Liver (tissue), 9 donors: Measurements from ENCODE around the gene FLAD1. TPM values are rescaled to one million over a fixed set of nuclear protein-coding genes. Genes with fewer than 3 reads are reported as not detected.

Source experiments
- DNase-seq: peaks from one replicate; pipeline ENCODE4 v3.0.0-alpha.2; 2017; ENCODE audit warnings: low spot score
- H3K27ac ChIP-seq, 2 donors: one replicate each; pipeline ENCODE4 v1.7.0; 2013; ENCODE audit warnings: inconsistent platforms in 2 of 2, low read length in 2 of 2, control low read depth in 1 of 2, low read depth in 1 of 2, mild to moderate bottlenecking in 1 of 2
- H3K27me3 ChIP-seq, 4 donors: one replicate each; pipeline versions ENCODE4 v1.6.1 to v1.7.0; 2013; ENCODE audit warnings: low read length in 3 of 4, inconsistent platforms in 1 of 4, mild to moderate bottlenecking in 1 of 4, moderate library complexity in 1 of 4; ENCODE audit not compliant: control insufficient read depth in 4 of 4, insufficient read depth in 4 of 4
- H3K36me3 ChIP-seq, 4 donors: one replicate each; pipeline versions ENCODE4 v1.6.1 to v1.7.0; 2013; ENCODE audit warnings: low read length in 3 of 4, mild to moderate bottlenecking in 3 of 4, low read depth in 1 of 4, moderate library complexity in 1 of 4; ENCODE audit not compliant: control insufficient read depth in 4 of 4, insufficient read depth in 3 of 4
- H3K4me1 ChIP-seq, 4 donors: one replicate each; pipeline versions ENCODE4 v1.6.1 to v1.7.0; 2013; ENCODE audit warnings: low read length in 3 of 4, mild to moderate bottlenecking in 3 of 4, moderate library complexity in 1 of 4; ENCODE audit not compliant: control insufficient read depth in 4 of 4, insufficient read depth in 4 of 4
- H3K4me3 ChIP-seq, 3 donors: one replicate each; pipeline versions ENCODE4 v1.6.1 to v1.7.0; 2013; ENCODE audit warnings: low read length in 3 of 3, control low read depth in 1 of 3, low read depth in 1 of 3, mild to moderate bottlenecking in 1 of 3
- H3K9ac ChIP-seq, 2 donors: one replicate each; pipeline ENCODE4 v1.7.0; 2013; ENCODE audit warnings: low read length in 2 of 2, mild to moderate bottlenecking in 2 of 2, moderate library complexity in 2 of 2, control low read depth in 1 of 2, low read depth in 1 of 2
- H3K9me3 ChIP-seq, 4 donors: one replicate each; pipeline versions ENCODE4 v1.6.1 to v1.7.0; 2013; ENCODE audit warnings: low read length in 3 of 4; ENCODE audit not compliant: control insufficient read depth in 4 of 4
- ATF3 ChIP-seq: IDR thresholded peaks from 2 replicates; pipeline ENCODE4 v1.6.1; 2016; ENCODE audit warnings: antibody characterized with exemption
- CTCF ChIP-seq: fragments of 150-350 bp; IDR thresholded peaks from 2 replicates; pipeline ENCODE4 v1.5.1; 2017; ENCODE audit warnings: improper control_type of control experiment, low read depth, low read length; ENCODE audit not compliant: missing input control
- EGR1 ChIP-seq, 2 donors: IDR thresholded peaks; 2 replicates each; pipeline ENCODE4 v1.6.1; 2016 to 2018; ENCODE audit warnings: antibody characterized with exemption in 2 of 2, low read depth in 2 of 2
- FOXA1 ChIP-seq: IDR thresholded peaks from 2 replicates; pipeline ENCODE4 v1.6.1; 2016; ENCODE audit warnings: antibody characterized with exemption
- FOXA2 ChIP-seq: IDR thresholded peaks from 2 replicates; pipeline ENCODE4 v1.6.1; 2016; ENCODE audit warnings: antibody characterized with exemption
- GABPA ChIP-seq, 2 donors: IDR thresholded peaks in 1 of 2; conservative IDR thresholded peaks in 1 of 2; 2 replicates each; pipeline ENCODE4 v1.6.1; 2016; ENCODE audit warnings: antibody characterized with exemption in 2 of 2, mild to moderate bottlenecking in 1 of 2, moderate library complexity in 1 of 2
- HNF4A ChIP-seq, 2 donors: conservative IDR thresholded peaks; 2 replicates each; pipeline ENCODE4 v1.6.1; 2016; ENCODE audit warnings: antibody characterized with exemption in 2 of 2, mild to moderate bottlenecking in 2 of 2
- HNF4G ChIP-seq: IDR thresholded peaks from 2 replicates; pipeline ENCODE4 v1.6.1; 2016; ENCODE audit warnings: antibody characterized with exemption
- MAX ChIP-seq: IDR thresholded peaks from 2 replicates; pipeline ENCODE4 v1.6.1; 2016; ENCODE audit warnings: antibody characterized with exemption
- NR2F2 ChIP-seq: IDR thresholded peaks from 2 replicates; pipeline ENCODE4 v1.6.1; 2016; ENCODE audit warnings: antibody characterized with exemption
- RAD21 ChIP-seq, 2 donors: IDR thresholded peaks; 2 replicates each; pipeline ENCODE4 v1.6.1; 2016; ENCODE audit warnings: antibody characterized with exemption in 2 of 2, mild to moderate bottlenecking in 2 of 2
- REST ChIP-seq: IDR thresholded peaks from 2 replicates; pipeline ENCODE4 v1.6.1; 2016; ENCODE audit warnings: antibody characterized with exemption, mild to moderate bottlenecking
- SP1 ChIP-seq: IDR thresholded peaks from 2 replicates; pipeline ENCODE4 v1.6.1; 2018; ENCODE audit warnings: antibody characterized with exemption, mild to moderate bottlenecking
- TAF1 ChIP-seq: conservative IDR thresholded peaks from 2 replicates; pipeline ENCODE4 v1.6.1; 2016; ENCODE audit warnings: antibody characterized with exemption, mild to moderate bottlenecking
- YY1 ChIP-seq: IDR thresholded peaks from 2 replicates; pipeline ENCODE4 v1.6.1; 2016; ENCODE audit warnings: antibody characterized with exemption, mild to moderate bottlenecking
- ZBTB33 ChIP-seq: IDR thresholded peaks from 2 replicates; pipeline ENCODE4 v1.6.1; 2016; ENCODE audit warnings: antibody characterized with exemption
- WGBS: extraction: QIAGEN DNeasy Blood & Tissue Kit; methylation state at CpG from one replicate; pipeline ENCODE4 v1.1.7; 2013; 5-methylcytosine and 5-hydroxymethylcytosine counted together
- polyA plus RNA-seq, 2 donors: library from polyadenylated mRNA; stranded (reverse) in 1 of 2; unstranded in 1 of 2; fragments of 200-250 nt in 1 of 2; fragments of >200 nt in 1 of 2; fragmentation: Nextera tagmentation in 1 of 2; extraction: Ambion mirVana in 1 of 2; gene quantifications; one replicate each; pipeline versions ENCODE4 v1.2.1 to v1.2.3, GENCODE V29; 2013 to 2015
- total RNA-seq, 2 donors: library from RNA; depleted of rRNA; stranded (reverse); fragments of >200 nt; gene quantifications; one replicate each; pipeline ENCODE4 v1.2.3, GENCODE V29; 2014
- donor health status: healthy.
- donor health status: healthy.
- donor health status: healthy.
- donor health status: healthy.
- donor health status: healthy.

FLAD1 gene
- total and polyA plus RNA-seq, 4 donors, result 10.4 to 31.6 (median 22.5) TPM

GRCh38 chr1:154957091-154957657 lies 26.0 kb upstream of the FLAD1 start:
- H3K27ac ChIP-seq, result no peak overlapping the region
- H3K4me1 ChIP-seq, result peaks cover 9 to 56% (median 35%) of the 10 kb centered on the region in 4 donors
- WGBS, result 64% methylated on average over 9 of the region's 9 CpGs
- no peak for DNase-seq
- no peak overlapping the region for H3K4me3 ChIP-seq
- no peak overlapping the region for H3K9ac ChIP-seq
- H3K27me3 ChIP-seq, result no peaks in the 10 kb centered on the region
- TF ChIP-seq ZBTB33 (no peak), REST (no peak), TAF1 (no peak), CTCF (no peak), FOXA2 (no peak), HNF4G (no peak), MAX (no peak), FOXA1 (no peak), HNF4A (conservative IDR thresholded peaks at IDR 0.05) (no peak), YY1 (no peak), SP1 (no peak), GABPA (IDR thresholded peaks at IDR 0.05 in 1 of 2, conservative IDR thresholded peaks at IDR 0.05 in 1 of 2) (no peak), ATF3 (no peak), EGR1 (IDR thresholded peaks at IDR 0.05; ENCODE audit: low read depth in 2 of 2) (no peak), NR2F2 (no peak), RAD21 (IDR thresholded peaks at IDR 0.05) (no peak)
- peaks cover 0 to 10% (median 2%) of the 10 kb centered on the region in 4 donors for H3K36me3 ChIP-seq
- H3K9me3 ChIP-seq, result no peaks in the 10 kb centered on the region
